GM12865 (cell line): ENCODE results near the gene TIPRL.
A peak's percentile ranks its signal among the peaks of the same experiment; 100 is the strongest.
"Not testable (repeated sequence)": the region's sequence is repeated elsewhere in the genome, so short reads cannot be mapped to it uniquely, and the experiment has no call there.

Experiments used
- DNase-seq: peaks from one replicate; pipeline ENCODE4 v3.0.0; 2010; ENCODE audit warnings: low read depth
- H3K4me3 ChIP-seq: 2 replicates; pipeline ENCODE4 v1.5.1; 2011; ENCODE audit warnings: mild to moderate bottlenecking, low read depth, low read length, control low read depth
- CTCF ChIP-seq: IDR thresholded peaks from 2 replicates; pipeline ENCODE4 v1.5.1; 2011; ENCODE audit warnings: low read length, control low read depth, low read depth, inconsistent platforms; ENCODE audit not compliant: insufficient read depth; ENCODE audit errors: missing control alignments

TIPRL gene

DNA sequence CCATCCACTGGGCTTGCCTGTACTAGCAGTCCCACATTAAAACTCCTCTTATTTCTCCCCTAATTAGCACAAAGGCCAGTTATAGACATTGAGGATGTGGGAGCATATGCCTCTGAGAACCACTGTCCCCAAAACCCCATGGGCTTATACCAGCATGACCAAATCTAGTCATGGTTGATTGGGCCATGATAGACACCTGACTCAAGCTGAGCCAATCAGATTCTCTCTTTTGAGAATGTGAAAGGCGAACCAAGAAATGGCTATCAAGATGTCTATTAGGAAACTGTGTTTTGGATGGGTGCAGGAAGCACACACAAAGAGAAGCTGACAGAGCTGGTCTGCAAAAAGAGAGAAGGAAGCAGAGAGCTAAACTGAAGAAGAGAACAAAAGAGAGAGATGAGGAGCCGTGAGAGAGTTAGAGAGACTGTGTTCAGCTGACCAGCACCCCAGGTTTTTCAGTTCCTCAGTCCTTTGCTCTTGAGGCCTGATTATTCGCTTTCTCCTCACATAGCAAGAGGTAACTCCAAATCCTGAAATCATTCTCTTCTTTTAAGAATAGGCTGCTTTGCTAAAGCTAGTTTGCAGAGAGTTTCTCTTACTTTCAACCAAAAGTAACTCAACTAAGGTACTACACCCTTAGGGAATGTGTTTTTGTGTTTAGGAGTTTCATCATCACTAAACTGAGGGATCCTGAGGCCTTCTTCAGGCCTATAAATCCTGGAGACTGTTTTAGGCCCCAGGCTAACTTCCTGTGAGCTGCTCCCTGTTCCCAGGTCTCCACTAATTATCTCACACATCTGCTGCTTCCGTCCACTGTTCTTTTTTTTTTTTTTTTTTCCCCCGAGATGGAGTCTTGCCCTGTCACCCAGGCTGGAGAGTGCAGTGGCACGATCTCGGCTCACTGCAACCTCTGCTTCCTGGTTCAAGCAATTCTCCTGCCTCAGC lies 7.9 kb upstream of the TIPRL start:
- TF ChIP-seq CTCF, result no peak
- DNase-seq, result peak; percentile 15

GRCh38 chr1:168172250-168172915 lies 6.4 kb upstream of the TIPRL start:
- no peak overlapping the region for H3K4me3 ChIP-seq
- no peak for DNase-seq
- no peak for TF ChIP-seq CTCF

More for the DNA sequence above, 7.9 kb upstream of the TIPRL start:
- no peak overlapping the region for H3K4me3 ChIP-seq

DNA sequence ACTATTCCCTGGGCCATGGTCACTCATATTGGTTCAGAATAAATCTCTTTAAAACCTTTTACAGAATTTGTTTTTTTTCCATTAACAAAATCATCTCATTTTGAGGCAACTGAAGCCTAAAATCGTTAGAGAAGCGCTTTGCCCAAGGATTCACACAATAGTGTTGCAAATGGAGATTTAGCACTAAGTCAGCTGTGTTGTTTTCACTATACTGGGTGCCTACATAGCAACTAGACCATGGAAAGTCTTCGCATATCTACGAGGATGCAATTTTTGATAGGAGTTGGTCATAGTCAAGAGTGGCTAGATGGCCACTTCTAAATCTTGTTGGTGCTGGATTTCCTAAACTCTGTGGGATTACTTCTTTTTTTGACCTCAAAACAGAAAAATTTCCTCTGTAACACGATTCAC lies 530 bp upstream of the TIPRL start:
- no peak for DNase-seq
- peak overlapping the region; percentile 94 for H3K4me3 ChIP-seq
- TF ChIP-seq CTCF, result no peak

- no peak for TF ChIP-seq CTCF
- peak; percentile 47 for DNase-seq
- H3K4me3 ChIP-seq, result peak overlapping the region; percentile 94
Observed at GRCh38 chr1:168179438-168180147, 831 bp downstream of the TIPRL start.

DNA sequence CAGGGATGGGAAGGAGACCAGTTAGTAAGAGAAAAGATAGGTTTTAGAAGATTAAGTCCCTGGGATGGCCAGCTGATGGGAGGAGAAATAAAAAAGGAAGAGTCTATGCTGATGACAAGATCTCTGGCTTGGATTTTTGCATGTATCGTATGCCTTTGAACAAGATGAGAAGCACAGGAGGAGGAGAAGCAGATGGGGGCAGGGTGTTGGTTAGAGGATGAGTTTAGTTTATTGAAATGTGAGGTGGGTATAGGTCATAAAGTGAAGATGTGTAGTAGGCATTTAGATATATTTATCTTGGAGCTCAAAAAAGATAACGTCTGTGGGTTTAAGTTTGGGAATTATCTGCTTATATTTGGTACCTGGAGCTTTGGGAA lies 1.4 kb downstream of the TIPRL start:
- peak; percentile 9 for DNase-seq

DNA sequence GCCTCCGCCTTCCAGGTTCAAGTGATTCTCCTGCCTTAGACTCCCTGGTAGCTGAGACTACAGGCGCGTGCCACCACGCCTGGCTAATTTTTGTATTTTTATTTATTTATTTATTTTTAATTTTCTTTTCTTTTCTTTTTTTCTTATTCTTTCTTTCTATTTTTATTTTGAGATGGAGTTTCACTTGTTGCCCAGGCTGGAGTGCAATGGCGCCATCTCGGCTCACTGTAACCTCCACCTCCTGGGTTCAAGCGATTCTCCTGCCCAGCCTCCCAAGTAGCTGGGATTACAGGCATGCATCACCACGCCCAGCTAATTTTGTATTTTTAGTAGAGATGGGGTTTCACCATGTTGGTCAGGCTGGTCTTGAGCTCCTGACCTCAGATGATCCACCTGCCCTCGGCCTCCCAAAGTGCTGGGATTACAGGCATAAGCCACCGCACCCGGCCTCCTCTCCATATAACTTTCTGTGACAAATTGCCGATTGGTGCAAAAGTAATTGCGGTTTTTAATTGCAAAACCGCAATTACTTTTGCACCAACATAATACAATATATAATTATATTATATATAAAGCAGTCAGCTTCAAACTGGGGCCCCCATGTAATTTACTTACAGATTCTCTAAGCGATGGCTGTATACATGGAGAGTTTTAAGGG lies 2.4 kb downstream of the TIPRL start:
- DNase-seq, H3K4me3 ChIP-seq: not testable (repeated sequence)

More for the DNA sequence above, 1.4 kb downstream of the TIPRL start:
- no peak for TF ChIP-seq CTCF
- H3K4me3 ChIP-seq, result peak overlapping the region; percentile 94
